ENCODE measurements around the gene PTCH1.
A peak's percentile ranks its signal among the peaks of the same experiment; 100 is the strongest.

The PTCH1 gene

DNA sequence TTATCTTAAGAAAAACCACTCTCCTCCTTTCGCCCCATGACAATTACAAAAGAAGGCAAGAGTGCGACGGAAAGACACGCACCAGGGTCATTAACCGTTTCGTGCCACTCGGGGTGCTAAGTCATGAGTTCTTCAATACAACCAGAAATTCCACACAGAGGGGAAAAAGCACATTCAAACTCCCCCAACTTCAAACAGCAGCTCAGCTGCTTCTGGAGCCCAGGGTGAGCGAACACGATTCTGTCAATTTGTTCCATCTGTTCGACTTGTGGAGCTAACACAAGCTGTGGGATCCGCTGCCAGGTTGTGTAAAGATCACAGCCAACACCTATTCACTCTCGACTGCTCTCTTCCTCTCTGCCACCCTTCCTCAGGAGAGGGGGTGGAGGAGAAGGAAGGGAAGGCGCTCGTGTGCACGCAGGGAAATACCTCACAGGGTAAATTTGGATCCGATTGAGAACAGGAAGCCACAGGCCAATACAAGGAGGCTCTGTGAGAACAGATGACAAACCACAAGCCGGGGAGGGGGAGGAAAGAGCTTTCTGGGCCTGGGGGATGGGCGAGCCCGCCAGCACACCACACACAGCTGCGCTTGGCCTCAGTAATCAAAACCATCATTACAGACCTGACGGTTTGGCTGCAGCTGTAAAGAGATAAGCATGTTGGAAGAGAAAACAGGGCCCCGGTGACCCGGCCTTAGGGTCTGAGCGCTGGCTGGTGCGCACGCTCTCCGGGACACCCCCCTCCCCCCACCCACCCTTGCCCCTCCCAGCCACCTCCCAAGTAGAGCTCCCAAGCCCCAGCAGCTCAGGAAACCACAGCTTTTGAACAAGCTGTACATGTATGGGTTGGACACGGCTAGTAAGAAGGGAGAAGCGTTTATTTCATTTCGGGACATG is 54.3 kb downstream of the PTCH1 start:
- peak; percentile 2 to 19 for DNase-seq

DNA sequence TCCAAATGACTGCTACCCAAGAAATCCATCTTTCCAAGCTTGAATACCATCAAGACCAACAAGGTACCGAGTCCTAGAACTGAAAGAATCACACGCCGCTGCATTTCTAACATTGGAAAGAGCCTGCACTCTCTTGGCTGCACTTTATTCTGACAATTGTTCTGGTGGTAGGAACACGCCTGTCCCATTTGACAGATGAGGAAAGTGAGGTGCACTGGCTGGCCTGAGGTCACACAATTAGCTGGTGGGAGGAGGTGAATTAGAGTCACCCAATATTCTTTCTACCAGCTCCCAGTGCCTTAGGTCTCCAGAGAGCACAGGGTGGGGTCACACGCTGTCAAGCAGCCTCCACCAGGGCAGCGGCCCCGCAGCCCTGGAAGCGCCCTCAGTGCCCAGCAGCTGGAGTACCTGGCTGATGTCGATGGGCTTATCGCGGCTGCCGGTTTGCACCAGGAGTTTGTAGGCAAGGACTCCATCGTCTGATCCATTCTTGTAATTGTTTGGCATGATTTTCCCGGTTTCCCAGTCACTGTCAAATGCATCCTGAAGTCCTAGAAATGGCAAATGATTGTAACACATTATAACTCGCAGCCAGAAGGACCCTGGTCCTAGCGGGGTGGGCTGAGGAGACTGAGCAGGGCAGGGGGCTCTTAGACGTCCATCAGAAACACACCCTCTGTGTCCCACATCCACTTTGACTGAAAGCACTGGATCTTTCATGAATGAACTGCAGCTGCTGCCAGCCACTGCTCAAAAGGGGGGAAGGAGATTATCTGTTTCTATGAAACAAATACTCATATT is 55.1 kb downstream of the PTCH1 start:
- DNase-seq, result no peak

DNA sequence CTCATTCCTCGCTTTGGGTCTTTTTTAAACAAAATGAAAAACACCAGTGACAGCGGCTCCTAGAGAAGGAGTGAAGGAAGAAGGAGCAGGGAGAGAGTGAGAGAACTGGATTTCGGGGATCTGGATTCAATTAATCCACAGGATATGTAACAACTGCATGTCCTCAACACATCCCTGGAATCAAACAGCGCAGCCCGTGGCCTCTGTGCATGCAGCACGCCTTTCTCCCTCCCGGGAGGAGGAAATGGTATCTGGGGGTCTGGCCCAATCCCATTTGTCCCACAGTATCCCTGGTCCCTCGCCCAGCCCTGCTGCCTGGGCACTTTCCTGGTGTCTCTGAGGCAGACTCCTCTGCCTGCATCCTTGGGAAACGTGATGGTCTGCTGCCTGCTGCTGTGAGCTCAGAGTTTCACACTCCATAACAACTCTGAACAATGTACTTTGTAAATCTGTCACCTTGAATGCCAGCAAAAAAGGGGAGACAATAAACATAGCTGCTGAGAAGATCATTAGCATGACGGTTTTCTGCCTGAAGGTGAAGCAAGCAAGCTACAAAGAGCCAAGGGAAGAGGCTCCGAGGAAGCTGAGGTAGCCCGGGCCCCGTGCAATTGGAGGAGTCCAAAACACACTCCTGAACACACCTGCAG is 56.1 kb downstream of the PTCH1 start:
- DNase-seq, result no peak

DNA sequence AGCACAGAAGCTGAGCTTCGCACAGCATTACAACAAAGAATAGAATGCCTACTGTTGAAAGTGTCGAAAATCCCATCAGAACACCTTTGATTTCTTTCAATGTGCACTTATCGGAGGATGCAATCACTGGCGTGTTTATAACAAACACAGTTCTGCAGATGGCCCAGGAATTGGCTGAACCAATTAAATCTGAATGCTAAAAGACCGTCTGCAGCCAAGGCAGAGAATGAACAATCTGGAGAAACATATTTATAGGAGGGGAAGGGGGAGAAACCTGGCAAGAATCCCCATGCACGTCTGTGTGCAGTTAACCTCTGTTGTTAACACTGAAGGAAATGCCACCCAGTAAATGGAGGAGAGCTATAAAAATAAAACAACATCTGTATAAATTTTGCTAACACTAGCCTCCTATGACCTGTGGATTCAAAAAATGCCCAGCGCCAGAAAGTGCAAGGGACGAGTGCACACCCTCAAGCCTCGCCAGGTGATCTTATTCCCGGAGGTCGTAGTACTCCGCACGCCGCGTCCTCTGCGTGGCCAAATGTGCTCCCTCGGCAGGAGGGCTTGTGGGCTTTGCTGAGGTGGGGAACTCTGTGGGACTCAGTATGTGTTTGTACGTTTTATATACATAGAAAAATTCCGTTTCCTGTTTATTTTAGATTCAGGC is 56.8 kb downstream of the PTCH1 start:
- no peak for DNase-seq

DNA sequence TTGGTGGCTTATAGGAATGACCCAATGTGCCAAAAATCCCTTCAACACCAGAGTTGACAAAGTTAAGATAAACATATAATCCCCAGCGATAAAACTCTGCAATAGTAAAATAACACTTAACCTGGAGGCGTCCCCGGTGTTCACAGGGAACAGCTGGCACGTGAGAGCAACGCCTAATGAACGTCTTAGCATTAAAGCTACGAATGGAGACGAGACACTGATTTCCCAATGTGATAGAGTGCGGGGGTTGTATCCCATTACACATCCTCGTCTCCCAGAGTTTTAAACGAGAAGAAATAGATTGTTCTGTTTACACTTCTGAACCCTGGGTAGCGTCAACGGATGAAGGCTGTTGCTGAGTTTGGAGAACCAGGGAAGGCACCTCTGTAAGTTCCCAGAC is 57.6 kb downstream of the PTCH1 start:
- no peak for DNase-seq

DNA sequence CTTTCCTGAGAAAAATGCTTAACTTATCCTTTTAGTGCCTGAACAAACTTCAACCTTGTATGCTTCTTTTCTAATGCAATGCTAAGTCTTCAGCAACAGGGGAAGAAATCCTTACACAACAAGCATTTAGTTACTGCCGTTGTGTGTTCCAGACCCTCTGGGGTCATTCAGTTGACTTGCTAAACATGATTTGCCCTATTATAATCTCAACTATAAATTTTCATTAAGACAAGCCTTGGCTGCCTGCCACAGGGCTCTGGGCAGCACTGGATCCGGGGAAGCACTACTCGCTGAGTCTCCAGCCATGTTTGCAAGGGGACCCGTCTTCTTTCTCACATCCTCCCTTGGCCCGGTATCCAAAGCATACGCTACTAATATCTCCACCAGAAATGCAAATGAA is 58.1 kb downstream of the PTCH1 start:
- DNase-seq, result no peak

DNA sequence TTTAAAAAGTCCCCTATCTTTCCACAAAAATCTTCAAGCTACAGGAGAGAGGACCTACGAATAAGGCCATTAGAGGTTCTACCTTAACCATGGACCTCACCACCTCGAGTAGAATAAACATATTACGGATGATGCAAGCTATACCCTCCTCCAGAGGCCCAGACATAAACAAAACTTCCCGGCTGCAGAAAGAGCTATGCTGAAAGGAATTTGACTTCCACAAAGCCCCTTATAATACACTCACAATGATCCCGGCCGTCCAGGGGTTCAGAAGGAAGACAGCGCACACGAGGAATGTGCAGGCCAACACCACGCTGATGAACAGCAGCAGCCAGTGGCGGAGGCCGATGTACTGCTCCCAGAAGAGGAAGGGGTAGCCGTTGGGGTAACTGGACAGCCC is 59.0 kb downstream of the PTCH1 start:
- DNase-seq, result no peak

DNA sequence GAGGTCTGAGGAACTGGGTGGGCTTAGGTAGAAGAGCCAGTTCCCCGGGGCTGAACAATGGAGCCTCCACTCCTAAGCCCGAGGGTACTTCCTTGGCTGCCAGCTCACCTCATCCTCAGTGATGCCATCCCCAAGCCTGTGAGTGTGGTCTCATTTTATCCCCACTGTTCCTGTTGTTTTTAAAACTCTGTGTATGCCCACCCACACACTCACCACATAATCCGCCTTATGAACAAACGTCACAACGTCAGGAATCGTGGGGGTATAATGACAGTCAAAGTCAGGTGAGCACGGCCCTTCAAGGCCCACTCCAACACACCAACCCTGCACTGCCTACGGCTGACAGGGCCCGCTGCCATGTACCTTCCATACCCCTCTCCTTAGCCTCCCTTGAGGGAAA is 61.1 kb downstream of the PTCH1 start:
- no peak for DNase-seq

DNA sequence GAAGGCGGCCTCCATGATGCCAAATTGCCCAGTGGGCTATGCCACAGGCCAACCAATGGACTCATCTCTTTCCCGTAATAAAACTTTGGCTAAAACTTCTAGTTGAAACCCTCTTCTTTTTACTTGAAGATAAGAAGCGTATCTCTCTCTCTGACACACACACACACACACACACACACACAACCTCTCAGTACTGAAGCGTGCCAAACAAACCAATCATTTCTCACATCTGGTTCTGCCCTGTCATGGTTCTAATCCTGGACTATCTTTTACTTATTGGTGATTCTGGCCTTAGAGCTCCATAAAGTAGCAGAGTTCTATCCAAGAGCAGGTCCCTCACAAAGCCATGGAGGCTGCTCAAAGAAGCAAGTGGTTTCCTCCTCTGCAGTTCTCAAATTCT is 64.6 kb downstream of the PTCH1 start:
- no peak for DNase-seq

DNA sequence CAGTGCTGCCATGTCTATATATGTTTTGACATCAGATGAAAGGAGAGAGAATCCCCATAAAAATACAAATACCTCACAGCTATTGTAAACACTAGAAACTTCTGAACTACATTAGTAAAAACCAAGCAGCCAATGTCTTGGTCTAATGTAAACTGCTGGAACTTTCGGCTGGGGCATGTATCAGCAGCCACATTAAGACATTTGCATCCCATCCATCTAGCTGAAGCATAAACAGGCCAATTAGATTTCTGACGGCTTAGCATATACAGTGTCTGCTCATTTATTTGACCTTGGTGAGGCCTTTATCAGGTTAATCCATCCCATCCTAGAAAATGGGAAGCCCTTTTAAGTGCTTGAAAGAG is 65.7 kb downstream of the PTCH1 start:
- DNase-seq, result no peak

DNA sequence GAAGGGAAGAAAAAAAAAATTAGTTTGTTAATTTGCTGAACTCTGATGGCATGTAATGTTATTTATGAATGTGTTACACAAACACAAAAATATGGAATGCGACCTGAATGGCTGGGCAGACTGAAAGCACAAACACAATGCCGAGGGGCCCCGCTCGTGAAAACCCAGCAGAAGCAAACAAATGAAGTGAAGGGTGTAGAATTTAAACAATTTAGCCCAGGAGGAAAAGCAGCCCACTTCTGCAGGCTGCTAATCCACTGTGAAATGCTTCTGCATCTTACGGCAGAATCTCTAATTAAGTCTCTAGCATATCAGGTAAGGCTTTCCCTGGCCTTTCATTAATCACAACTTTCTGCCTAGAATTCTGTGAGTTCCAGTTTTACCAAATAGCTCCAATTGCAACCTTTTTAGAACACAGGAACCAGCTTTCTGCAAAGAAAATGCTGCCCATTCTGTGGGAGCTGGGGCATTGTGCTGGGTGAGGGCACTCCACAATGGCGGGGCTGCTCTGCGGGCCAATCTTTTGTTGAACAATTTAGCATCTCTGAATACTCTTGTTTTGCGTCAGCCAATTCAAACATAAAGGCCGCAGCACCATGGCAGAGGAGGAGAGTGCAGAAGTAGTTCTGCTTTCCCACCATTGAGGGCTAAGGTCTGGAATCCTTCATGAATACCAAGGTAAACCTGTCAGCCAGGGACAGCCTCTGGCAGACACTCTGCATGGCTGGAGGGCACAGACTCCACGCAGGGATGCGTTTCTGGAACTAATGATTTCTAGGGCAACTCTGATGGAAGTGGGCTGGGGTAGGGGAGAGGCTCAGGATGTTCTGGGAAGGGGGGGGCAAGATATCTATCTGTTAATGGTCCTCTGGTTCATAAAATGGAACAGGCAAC is 66.4 kb downstream of the PTCH1 start:
- no peak for DNase-seq

DNA sequence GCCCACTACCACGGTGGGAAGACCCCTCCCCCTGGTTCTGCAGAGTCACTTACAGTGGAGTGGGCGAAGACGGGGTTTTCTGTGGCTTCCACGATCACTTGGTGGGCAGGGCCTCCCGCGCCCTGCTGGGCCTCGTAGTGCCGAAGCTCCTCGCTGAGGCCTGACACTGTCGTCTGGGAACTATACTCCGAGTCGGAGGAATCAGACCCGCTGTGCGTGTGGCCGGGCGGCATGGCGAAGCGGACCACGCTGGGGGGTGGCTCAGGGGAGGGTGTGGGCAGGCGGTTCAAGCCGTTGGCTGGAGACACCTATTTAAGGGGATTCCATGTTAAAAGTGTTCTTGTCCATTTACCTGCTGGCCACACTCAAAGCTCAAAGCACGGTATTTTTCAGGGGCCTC is 67.8 kb downstream of the PTCH1 start:
- no peak for DNase-seq

DNA sequence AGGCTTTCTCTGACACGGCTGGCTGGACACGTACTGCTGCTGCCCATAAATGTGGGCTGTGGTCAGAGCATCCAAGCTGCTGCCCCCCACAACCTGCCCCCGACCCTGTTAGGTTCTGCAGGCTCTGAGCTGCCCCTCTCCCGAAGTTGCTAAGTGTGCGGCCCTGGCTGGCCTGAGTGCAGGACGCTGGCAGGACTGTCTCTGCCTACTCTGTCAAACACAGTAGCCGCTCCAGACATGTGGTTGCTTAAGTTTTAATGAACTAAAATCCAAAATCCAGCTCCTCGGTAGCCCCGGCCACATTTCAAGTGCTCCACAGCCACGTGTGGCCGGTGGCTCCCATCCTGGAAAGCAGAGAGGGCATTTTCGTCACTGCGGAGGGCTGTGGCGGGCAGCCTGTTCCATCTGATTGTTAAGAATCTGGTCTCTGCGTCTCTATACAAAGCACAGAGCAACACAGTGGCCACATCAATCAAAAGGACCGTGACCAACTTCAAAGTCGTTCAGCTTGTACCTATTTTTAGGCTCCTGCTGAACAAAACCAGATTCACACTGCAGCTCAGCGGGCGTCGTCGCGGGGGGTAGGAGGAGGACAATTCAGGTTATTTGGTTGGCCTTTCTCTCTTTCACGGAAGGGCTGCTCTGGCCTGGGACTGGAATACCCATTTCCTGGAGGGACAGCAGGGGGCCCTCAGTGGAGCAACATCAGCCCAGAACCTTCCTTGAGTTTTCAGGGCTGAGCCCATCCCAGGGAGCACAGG is 68.9 kb downstream of the PTCH1 start:
- DNase-seq, result no peak

DNA sequence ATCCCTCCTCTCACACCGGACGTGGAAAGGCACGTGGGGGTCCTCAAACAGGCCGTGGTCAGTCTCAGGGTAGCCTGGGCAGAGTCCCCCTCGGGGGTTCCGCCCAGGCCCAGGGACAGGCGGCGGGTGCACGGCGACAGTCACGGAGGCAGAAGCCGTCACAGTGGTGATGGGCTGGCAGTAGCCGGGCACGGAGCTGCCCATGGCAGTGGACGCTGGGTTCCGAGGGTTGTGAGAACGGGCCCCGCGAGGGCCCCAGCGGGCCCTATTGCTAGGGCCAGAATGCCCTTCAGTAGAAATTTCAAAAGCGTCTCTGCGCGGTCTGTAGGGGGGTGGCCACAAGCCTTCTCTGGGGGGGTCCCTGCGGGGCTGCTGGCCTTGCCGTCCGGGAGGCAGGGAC is 69.8 kb downstream of the PTCH1 start:
- no peak for DNase-seq

DNA sequence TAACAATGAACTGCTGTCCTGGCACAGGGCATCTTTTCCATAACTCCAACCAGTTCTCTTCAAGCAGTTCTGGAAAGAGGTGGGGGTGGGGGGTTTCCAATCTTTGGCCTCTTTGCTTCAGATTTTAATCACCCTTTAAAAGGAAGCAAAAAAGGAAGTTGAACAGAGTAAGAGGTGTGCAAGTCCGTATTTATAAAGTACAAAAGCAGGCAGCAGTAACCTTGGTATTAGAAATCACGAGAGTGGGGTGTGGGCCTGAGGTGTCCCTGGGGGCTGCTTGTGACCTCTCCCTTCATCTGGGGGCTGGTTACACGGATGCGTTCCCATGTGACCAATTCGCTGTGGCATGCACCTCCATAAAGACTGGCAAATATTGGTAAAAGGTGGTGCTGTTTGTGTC is 70.5 kb downstream of the PTCH1 start:
- DNase-seq, result no peak

DNA sequence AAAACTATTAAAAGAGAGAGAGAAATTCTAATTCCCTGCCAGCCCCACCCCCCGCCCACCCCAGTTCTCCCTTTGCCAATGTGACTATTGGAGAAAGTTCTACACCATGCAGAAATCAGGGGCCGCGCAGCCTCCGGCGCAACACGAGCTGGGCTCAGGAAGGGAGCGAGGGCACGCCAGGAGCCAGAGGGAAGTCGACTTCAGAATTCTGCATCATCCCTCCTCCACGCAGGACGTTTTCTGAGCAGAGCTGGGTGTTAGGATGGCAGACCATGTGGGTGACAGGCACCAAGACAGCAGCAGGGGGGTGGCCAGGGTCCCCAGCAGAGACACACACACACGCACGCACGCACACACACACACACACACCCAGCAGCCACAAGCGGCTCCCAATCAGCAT is 72.6 kb downstream of the PTCH1 start:
- no peak for DNase-seq

DNA sequence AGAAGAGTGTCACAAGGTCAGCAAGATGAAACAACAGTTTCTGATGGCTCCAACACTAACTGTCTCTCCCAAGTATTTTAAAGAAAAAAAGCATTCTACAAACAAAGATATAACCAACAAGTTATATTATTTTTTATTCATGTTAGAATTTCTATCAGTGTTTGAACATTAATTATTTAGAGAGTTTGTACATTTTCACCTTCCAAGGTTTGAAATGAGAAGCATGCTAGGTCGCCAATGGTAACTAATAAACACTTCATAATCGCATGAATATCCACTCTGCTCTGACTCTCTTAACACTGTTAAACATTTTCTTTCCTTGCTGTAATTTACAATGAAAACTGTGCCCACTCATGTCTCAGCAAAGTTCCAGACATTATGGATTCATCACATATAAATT is 73.5 kb downstream of the PTCH1 start:
- no peak for DNase-seq

DNA sequence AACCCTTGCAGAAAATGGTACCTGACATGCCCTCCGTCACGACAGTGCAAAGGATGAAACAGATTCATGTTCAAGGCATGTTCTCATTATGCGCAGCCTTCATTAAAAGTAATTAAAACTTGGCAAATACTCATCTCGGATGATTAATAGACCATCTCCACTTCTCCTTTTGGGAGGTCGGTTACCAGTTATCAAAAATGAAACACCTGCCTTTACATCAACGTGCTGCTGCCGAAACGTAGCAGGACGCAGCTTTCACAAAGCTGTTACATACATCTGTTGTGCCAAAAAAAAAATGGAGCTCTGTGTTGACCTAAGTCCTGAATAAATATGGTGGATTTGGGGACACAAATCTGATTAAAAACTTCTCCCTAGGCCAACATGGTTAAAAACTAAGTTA is 75.7 kb downstream of the PTCH1 start:
- DNase-seq, result no peak

DNA sequence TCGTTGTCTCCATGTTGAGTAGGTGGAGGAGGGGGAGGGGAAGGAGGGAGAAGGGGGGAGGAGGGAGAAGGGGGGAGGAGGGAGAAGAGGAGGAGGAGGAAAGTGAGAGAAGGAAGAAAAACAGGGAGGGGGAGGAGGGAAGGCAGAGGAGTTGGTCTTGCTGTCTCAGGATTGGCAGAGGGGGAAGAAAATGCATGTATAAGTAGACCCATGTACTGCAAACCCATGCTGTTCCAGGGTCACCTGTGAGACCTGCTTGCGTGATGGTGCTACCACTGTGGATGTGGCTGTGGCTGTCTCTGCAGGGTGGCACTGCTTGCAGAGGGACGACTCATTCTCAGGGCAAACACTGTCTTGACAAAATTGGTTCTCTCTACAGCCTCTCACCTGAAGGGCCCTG is 76.3 kb downstream of the PTCH1 start:
- no peak for DNase-seq

DNA sequence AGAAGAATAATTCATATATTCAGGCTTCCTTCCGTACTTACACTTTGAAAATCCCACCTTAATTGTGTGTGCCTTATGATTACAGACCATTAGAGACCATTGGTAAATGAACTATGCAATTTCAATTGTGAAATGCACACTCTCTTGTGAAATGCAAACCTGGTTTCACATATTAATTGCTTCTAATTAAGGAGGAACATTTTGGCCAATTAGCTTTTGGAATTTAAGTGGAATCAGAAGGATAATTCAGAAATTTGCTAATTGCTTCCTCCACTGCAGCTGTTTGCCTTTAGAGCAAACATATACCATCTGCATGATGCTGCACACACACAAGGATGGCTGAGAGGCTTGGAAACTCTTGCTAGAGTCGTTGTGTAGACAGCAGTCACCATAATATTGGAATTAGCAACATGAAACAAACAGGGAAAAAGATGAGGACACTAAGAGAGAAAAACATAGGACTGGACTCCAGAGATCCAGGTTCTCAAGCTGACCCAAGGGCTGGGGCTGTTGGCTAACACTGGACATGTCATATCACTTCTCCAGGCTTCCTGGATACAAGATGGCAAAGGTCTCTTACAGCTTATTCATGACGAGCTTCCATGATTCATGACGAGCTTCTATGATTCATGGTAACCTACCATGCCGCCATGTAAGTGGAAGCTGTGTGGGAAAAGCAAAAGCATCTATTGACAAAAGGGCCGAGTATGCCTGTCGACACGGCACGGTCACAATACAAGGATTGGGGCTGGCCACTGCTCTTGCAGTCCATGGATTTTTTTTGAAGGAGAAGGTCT is 78.0 kb downstream of the PTCH1 start:
- DNase-seq, result no peak
